ENCODE measurements around the gene FHOD3.
A peak's percentile ranks its signal among the peaks of the same experiment; 100 is the strongest.

DNA sequence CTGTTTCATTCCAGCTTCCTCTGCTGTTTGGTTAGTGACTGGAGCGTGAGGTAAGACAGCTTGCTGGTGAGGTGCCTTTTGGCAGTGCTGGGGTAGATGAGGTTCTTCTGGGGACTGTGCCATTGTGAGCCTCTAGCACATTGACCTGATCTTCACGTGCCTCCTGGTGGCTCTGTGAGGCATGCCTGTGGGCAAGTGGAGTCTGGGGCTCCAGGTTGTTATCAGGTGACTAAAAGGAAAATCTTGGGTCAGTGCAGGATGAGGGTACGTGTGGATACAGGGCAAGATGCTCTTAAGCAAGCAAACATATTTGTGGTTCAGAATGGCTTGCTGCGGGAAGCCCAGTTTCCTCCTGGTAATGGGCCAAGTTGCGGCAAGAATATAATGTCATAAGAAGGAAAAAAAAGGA, 75.4 kb downstream of the FHOD3 start:
- no peak for TF ChIP-seq EZH2 (IDR thresholded peaks at IDR 0.05; ENCODE audit: low read depth, low read length, severe bottlenecking)
- TF ChIP-seq, protein P1, sequence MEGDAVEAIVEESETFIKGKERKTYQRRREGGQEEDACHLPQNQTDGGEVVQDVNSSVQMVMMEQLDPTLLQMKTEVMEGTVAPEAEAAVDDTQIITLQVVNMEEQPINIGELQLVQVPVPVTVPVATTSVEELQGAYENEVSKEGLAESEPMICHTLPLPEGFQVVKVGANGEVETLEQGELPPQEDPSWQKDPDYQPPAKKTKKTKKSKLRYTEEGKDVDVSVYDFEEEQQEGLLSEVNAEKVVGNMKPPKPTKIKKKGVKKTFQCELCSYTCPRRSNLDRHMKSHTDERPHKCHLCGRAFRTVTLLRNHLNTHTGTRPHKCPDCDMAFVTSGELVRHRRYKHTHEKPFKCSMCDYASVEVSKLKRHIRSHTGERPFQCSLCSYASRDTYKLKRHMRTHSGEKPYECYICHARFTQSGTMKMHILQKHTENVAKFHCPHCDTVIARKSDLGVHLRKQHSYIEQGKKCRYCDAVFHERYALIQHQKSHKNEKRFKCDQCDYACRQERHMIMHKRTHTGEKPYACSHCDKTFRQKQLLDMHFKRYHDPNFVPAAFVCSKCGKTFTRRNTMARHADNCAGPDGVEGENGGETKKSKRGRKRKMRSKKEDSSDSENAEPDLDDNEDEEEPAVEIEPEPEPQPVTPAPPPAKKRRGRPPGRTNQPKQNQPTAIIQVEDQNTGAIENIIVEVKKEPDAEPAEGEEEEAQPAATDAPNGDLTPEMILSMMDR (IDR thresholded peaks at IDR 0.05; ENCODE audit: control extremely low read depth in 1 of 3, insufficient read depth in 1 of 3, low read depth in 1 of 3, low read length in 3 of 3), result peak; percentile 6 to 28 (median 22); a peak in 3 of 4 replicates
- no peak for TF ChIP-seq KDM5A (IDR thresholded peaks at IDR 0.05; ENCODE audit: low read length)
- no peak for TF ChIP-seq JUN (IDR thresholded peaks at IDR 0.05; ENCODE audit: low read depth, low read length)
- TF ChIP-seq BRCA1 (IDR thresholded peaks at IDR 0.05; ENCODE audit: low read depth, low read length), result no peak
